Subcutaneous preadipocyte (primary cell): ENCODE results near the gene SPOPL. TPM values are rescaled to one million over a fixed set of nuclear protein-coding genes. Genes with fewer than 3 reads are reported as not detected.

Source experiments
- total RNA-seq: library from RNA; depleted of rRNA; stranded (reverse); fragments of >200 nt; gene quantifications from 2 replicates; pipeline ENCODE4 v1.2.3, GENCODE V29; 2012

The SPOPL gene
- total RNA-seq = 12.3 and 12.5 TPM in 2 replicates

DNA sequence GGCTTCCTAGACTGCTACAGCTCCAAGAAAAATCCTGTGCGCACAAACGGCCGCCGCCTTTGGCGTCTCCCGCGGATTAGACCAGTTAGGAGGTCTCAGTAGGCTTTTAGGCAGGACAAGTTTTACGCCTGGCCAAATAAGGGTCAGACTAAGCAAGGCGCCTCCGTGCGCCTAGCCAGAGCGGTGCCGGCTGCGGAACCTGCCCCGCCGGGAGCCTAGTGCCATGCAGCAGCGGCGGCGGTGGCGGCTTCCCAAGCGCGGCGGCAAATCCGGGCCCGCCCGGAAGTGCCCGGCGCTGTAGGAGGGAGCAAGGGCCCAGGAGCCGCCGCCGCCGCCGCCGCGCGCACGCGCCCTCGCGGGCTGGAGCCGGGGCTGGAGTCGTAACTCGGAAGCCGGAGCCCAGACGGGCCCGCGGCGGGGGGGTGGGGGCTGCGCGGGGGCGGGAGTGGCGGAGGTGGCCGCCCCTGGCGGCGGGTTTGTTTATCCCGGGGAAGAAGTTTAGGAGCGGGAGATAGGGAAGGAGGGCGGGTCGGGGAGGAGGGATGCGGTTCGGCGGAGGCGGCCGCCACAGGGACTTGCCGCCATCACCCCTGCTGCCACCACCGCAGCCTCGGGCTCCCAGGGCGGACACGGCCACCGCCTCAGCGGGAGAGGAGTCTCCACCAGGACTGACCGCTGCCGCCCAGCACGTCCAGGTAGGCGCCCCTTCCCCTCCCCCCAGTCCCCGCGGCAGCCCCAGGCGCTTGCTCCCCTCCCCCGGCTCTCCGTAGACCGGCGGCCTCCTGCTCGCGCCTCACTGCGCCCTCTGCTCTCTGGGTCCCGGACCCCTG, at the start of gene SPOPL:
Gene SPOPL, plus strand, starts transcription at position 346 of the 830 bp plus-strand sequence. CDS start 48,447 bp downstream, outside the sequence.

